Measurements from ENCODE around the gene CPD.
"Not testable (repeated sequence)": the region's sequence is repeated elsewhere in the genome, so short reads cannot be mapped to it uniquely, and the experiment has no call there.

CPD gene

DNA sequence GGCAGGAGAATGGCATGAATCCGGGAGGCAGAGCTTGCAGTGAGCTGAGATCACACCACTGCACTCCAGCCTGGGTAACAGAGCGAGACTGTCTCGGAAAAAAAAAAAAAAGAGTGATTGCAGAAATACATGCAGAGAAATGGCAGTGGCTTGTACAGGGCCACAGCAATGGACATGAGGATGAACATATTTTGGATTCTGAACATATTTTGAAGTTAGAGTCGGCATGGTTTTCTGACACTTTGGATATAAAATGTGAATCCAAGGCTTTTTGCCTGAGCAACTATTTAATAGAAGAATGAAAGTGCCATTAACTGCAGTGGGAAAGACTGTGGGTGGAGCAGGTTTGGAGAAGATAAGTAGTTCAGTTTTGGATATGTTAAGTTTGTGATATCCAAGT is 35.8 kb downstream of the CPD start:
- no peak for DNase-seq (ENCODE audit: low spot score)
- TF ChIP-seq, protein P1, sequence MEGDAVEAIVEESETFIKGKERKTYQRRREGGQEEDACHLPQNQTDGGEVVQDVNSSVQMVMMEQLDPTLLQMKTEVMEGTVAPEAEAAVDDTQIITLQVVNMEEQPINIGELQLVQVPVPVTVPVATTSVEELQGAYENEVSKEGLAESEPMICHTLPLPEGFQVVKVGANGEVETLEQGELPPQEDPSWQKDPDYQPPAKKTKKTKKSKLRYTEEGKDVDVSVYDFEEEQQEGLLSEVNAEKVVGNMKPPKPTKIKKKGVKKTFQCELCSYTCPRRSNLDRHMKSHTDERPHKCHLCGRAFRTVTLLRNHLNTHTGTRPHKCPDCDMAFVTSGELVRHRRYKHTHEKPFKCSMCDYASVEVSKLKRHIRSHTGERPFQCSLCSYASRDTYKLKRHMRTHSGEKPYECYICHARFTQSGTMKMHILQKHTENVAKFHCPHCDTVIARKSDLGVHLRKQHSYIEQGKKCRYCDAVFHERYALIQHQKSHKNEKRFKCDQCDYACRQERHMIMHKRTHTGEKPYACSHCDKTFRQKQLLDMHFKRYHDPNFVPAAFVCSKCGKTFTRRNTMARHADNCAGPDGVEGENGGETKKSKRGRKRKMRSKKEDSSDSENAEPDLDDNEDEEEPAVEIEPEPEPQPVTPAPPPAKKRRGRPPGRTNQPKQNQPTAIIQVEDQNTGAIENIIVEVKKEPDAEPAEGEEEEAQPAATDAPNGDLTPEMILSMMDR (IDR thresholded peaks at IDR 0.05; ENCODE audit: extremely low read depth, missing control alignments): no peak

DNA sequence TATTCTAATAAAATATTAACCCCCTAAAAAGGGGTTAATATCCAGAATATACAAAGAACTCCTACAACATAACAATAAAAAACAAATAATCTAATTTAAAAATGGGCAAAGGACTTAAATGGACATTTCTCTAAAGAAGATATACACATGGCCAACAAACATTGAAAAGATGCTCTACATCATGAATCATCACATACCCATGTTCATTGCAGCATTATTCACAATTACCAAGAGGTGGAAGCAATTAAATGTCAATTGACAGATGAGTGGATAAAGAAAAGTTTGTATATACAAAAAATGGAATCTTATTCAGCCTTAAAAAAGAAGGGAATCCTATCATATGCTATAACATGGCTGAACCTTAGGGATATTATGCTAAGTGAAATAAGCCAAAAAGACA is 36.8 kb downstream of the CPD start:
- TF ChIP-seq, protein P1 (IDR thresholded peaks at IDR 0.05; ENCODE audit: extremely low read depth, missing control alignments): no peak
- DNase-seq (ENCODE audit: low spot score): no peak

- DNase-seq (ENCODE audit: low spot score): not testable (repeated sequence)
These were observed 39.3 kb downstream of the CPD start for GRCh38 chr17:30418070-30418469.

DNA sequence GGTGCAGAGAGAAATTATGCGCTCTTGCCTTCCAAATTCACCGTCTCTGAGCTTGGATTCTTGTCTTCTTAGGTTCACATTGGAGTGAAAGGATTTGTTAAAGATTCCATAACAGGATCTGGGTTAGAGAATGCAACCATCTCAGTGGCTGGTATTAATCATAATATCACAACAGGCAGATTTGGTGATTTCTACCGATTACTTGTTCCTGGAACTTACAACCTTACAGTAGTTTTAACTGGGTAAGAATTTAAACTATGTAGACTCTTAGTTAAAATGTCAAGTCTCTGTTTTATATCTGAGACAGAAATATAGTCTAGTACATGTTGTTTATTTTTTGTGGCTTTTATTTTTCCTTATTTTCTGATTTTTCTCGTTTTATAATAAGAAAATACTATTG is 42.9 kb downstream of the CPD start:
- TF ChIP-seq, protein P1 (IDR thresholded peaks at IDR 0.05; ENCODE audit: extremely low read depth, missing control alignments): no peak
- no peak for DNase-seq (ENCODE audit: low spot score)

DNA sequence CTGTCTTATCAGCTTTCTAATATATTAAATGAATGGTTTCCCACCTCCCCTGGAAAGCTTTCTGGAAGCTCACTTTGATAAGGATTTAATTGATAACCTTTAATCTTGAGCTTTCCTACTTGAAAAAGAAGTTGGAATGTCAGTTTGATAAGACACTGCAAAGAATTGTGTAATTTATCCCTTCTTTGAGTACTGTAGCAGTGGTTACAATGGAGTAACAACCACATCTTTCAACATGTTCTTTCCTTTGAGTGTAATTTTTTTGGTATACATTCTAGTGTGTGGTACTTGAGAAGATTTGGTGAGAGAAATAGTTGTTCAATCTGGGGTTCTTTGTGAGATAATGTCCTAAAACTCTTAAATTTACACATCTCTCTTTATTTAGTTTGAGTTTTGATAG is 43.4 kb downstream of the CPD start:
- no peak for DNase-seq (ENCODE audit: low spot score)
- TF ChIP-seq, protein P1 (IDR thresholded peaks at IDR 0.05; ENCODE audit: extremely low read depth, missing control alignments): no peak

DNA sequence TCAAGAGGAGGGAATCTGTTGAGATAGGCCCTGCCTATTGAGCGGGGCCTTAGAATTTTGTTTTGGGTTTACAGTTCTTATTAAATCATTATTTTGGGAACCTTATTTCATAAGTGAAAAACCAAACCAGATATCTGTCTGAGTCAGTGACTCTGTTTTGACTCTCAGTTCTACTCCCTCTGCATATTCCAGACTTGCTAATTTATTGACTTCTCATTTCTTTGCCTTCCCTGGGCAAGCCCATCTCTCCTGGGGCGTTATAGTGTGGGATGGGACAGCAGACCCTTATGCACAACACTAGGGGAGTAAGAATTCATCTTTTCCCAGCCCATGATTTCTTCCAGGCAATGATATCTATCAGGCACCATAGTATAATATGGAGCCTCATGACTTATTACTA is 45.7 kb downstream of the CPD start:
- no peak for DNase-seq (ENCODE audit: low spot score)

DNA sequence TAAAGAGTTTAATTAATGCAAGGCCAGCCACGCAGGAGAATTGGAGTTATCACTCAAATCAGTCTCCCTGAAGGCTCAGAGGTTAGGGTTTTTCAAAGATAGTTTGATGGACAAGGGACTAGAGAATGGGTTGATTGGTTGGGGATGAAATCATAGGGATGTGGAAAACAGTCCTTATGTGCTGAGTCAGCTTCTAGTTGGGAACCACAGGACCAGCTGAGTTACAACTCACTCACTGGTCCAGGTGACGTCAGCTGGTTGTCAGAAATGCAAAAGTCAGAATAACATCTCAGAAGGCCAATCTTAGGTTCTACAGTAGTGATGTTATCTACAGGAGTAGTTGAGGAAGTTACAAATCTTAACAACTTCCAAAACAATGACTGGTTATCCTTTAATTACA is 47.6 kb downstream of the CPD start:
- TF ChIP-seq, protein P1 (IDR thresholded peaks at IDR 0.05; ENCODE audit: extremely low read depth, missing control alignments): no peak
- no peak for DNase-seq (ENCODE audit: low spot score)

More for the DNA sequence above, 45.7 kb downstream of the CPD start:
- TF ChIP-seq, protein P1 (IDR thresholded peaks at IDR 0.05; ENCODE audit: extremely low read depth, missing control alignments): no peak

- TF ChIP-seq, protein P1 (IDR thresholded peaks at IDR 0.05; ENCODE audit: extremely low read depth, missing control alignments): no peak
- DNase-seq (ENCODE audit: low spot score): no peak
These were observed 48.9 kb downstream of the CPD start for GRCh38 chr17:30427611-30428010.
